Fibroblast of skin of left biceps (primary cell): ENCODE data around the gene GHRL.

Experiments
- DNase-seq, 2 experiments: peaks; one replicate each; pipeline ENCODE4 v3.0.0-alpha.2; 2013; ENCODE audit warnings: low read depth in 2 of 2

The GHRL gene

GRCh38 chr3:10327592-10327991, 34.8 kb upstream of the GHRL start:
- no peak for DNase-seq

- no peak for DNase-seq
Measured at GRCh38 chr3:10322352-10322710, 29.6 kb upstream of the GHRL start.

DNA sequence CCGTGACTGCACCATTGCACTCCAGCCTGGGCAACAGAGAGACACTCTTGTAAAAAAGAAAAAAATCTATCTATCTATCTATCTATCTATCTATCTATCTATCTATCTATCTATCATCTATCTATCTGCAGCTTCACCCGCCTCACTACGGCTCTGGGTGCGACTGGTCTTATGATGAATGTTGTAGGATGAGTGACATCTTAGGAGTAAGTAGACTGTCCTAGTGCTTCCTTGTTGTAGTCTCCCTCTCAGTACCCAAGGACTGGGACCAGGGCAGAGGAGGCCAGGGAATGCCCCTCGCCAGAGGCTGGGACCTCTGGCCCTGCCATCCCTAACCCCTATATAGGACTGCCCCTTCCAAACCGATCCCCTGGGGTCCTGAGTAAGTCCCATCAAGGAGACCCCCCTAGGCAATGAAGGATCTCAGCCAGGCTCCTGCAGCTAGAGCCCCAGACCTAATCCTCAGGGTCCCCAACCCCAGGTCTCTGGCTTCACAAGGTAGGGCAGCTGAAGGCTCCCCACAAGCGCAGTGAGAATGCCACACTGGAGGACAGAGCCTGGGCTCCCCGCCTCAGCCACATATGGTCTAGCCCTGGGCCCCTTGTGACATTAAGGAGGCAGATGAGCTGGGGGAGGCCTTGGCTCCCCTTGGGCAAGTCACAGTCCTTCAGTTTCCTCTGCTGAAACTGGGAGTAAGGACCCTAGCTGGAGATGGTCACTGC, 29.0 kb upstream of the GHRL start:
- no peak for DNase-seq

- no peak for DNase-seq
Measured at GRCh38 chr3:10320320-10320677, 27.6 kb upstream of the GHRL start.

DNA sequence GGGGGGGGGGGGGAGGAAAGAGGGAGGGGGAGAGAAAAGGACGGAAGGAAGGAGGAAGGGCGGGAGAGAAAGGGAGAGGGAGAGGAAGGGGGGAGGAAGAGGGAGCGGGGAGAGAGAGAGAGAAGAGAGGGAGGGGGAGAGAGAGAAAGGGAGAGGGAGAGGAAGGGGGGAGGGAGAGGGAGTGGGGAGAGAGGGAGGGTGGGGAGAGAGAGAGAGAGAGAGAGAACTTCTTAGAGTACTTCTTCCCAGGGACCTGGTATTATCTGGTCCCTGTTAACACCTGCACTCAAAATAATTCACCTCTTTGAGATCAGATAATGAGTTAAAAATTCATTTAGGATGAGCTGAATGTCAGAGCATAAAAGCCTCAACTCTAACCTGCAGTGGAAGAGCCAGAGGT, 27.1 kb upstream of the GHRL start:
- DNase-seq, result no peak

DNA sequence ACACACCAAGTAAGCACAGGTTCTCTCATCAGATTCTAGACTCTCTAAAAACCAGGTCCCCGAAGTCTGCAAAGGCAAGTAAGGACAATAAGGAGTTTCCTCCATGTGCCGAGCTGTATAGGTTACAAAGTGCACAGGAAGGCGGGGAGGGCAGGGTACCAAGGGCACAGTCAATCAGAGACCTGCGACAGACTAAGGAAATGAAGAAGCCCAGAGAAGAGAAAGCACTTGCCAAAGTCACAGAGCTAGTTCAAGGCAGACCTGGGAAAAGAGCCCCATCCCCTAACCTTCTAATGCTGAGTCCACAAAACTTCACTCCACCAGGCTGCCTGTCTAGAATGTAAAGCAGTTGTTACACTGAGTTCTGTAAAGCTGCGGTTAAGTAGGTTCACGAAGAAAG, 26.5 kb upstream of the GHRL start:
- DNase-seq, result no peak

GRCh38 chr3:10317961-10318350, 25.2 kb upstream of the GHRL start:
- no peak for DNase-seq

- DNase-seq, result no peak
Measured at GRCh38 chr3:10317311-10317960, 24.7 kb upstream of the GHRL start.

DNA sequence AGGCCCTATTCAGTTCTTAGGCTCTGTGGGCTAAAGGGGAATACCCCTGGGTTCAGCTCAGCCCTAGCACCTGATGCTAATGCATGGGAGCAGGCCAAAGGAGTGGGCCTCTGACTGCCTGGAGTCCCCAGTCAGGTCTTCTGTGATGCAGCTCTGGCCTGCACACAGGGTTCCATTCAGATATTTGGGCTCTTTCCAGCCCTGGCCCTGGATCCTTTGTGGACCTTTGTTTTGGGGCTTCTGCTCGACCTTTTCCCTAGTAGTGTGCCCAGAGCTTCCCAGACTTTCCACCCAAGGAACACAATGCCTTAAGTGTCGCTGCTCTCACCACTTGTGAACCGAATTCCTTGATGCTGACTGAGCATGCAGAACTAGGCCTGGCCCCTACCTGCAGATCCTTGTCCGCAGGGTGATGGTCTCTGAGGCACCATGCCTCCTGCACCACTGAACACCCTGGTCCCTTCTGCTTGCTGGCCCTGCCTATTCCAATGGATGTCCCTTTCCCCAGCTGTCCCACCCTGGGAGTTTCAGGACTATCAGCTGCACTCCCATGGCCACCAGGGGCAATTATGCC, 23.1 kb upstream of the GHRL start:
- no peak for DNase-seq

- no peak for DNase-seq
Measured at GRCh38 chr3:10315101-10315500, 22.4 kb upstream of the GHRL start.

GRCh38 chr3:10312861-10313260, 20.1 kb upstream of the GHRL start:
- DNase-seq, result no peak

GRCh38 chr3:10312391-10312790, 19.6 kb upstream of the GHRL start:
- no peak for DNase-seq

GRCh38 chr3:10311710-10312109, 19.0 kb upstream of the GHRL start:
- no peak for DNase-seq

DNA sequence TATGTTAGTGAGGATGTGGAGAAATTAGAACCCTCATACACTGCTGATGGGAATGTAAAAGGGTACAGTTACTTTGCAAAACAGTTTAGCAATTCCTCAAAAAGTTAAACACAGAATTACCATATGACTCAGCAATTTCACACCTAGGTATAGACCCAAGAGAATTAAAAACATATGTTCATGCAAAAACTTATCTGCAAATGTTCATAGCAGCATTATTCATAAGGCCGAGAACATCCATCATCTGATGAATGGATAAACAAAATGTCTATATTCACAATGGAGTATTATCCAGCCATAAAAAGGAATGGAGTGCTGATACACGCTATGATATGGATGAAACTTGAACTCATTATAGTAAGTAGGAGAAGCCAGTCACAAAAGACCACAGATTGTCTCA, 17.8 kb upstream of the GHRL start:
- DNase-seq, result peak; percentile 47 to 50

GRCh38 chr3:10309736-10310135, 17.0 kb upstream of the GHRL start:
- DNase-seq, result no peak

- no peak for DNase-seq
Measured at GRCh38 chr3:10308678-10309077, 15.9 kb upstream of the GHRL start.

DNA sequence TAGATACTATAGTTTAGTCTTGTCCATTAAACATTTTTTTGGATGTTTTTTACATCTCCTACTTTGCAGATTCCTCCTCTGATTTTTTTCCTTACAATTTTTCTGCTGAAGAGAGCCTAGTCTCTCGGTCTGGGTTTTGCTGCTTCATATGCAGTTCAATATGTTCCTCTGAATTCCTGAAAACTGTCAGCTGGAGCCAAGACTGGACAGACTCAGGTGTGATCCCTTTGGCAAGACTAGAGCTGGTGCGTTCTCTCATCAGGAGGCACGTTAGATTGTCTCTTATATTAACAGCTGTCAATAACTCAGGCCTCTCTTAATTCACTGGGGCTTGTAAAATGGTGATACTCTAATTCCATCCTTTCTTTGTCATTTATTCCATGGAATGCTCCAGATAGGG, 13.4 kb upstream of the GHRL start:
- DNase-seq, result no peak

DNA sequence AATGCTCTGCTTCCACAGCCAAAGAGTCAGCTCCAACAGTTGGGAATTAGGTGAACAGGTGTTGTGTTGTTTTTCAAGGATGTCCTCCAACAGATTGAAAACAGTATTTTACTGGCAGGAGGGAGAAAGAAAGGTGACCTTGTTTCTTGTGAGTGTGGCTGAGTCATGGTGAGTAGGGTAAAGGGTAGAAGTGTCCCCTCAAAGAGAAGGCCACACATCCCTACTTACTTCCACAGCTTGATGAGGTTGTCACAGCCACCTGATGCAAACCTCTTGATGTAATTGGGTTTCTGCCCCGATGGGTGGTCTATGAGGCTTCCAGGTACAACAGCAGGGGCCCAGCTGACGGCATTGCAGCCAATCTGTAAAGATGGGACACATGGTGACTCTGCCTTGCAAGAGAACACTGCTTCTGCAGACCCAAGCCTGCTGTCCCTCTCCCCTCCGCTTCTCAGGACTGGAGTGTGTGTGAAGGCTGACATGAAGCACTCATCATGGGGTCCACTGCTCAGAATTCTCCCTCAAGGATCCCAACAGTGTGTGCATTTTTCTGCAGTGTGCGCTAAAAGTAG, 12.7 kb upstream of the GHRL start:
- DNase-seq, result no peak

- no peak for DNase-seq
Measured at GRCh38 chr3:10304905-10305304, 12.2 kb upstream of the GHRL start.

DNA sequence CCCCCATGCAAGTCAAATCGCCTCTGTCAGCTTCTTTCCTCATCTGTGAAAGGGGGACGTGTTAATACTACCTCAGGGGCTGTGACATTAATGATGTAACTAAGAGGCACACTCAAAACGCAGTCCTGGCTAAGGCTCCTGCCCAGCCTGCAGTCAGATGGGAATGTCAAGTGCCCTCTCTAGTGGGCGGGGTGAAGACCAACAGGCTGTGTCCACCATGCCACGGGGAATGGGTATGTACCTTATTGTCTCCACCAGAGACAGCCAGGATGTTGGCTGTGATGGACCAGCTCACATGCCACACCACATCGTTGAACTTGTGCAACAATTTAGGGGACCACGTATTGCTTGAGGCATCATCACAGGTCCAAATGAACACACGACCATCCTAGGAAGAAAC, 11.0 kb upstream of the GHRL start:
- DNase-seq, result no peak

DNA sequence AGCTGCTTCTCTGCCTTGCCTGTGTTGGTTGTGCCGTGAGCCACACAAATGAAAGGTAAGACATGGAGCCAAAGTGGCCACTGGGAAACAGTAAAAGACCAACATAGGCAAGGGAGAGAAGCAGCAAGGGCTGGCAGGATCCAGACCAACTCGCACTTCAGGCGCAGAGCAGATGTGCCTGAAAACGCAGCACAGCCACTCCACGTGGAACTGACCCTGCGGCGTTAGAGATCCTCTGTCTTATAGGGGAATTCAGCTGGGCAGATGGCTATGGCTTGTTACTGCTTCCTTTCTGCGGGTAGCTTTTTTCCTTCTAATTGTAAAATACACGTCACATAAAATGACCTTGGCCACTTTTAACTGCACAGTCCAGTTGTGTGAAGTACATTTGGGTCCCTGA, 10.4 kb upstream of the GHRL start:
- DNase-seq, result no peak

DNA sequence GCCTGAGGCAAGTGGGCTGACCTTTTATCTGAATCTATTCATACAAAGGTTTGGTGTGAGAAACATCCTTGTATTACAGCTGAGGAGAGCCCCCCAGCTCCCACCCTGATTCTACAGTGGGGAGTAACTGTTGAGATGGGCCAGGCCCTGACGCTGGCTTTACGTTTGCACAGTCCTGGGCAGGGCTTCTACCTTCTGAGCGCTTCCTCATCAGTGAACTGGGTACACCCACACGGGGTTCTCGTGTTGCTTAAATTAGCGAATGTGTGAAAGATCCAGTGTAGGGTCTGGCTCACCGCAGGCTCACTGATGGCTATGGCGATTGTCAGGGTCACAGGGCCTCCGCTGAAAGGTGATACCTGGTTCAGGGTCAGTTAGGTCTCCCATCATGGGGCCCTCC, 7.3 kb upstream of the GHRL start:
- no peak for DNase-seq

DNA sequence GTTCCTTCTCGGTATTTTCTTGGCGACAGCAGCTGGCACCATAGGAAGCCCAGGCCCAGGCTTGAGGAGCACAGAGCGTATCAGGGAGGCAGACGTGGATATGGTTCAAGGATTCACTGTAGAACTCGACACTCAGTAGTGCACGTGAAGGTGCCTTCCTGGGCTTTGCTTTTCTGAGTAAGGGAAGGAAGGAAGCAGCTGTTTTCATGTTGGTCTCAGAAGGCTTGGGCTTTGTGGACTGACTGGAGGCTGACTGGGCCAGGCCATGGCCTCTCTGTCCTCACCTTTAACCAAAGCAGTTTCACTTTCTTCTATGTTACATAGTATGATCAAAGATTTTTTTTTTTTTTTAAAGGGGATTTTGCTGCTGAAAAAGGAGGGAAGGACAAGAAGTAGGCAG, 6.9 kb upstream of the GHRL start:
- no peak for DNase-seq
